GM19238 (cell line): ENCODE results near the gene RBM38.
A peak's percentile ranks its signal among the peaks of the same experiment; 100 is the strongest.

Experiments used
- DNase-seq: peaks from one replicate; pipeline ENCODE4 v3.0.0; 2011; ENCODE audit warnings: low spot score; ENCODE audit not compliant: insufficient read length

Gene RBM38

DNA sequence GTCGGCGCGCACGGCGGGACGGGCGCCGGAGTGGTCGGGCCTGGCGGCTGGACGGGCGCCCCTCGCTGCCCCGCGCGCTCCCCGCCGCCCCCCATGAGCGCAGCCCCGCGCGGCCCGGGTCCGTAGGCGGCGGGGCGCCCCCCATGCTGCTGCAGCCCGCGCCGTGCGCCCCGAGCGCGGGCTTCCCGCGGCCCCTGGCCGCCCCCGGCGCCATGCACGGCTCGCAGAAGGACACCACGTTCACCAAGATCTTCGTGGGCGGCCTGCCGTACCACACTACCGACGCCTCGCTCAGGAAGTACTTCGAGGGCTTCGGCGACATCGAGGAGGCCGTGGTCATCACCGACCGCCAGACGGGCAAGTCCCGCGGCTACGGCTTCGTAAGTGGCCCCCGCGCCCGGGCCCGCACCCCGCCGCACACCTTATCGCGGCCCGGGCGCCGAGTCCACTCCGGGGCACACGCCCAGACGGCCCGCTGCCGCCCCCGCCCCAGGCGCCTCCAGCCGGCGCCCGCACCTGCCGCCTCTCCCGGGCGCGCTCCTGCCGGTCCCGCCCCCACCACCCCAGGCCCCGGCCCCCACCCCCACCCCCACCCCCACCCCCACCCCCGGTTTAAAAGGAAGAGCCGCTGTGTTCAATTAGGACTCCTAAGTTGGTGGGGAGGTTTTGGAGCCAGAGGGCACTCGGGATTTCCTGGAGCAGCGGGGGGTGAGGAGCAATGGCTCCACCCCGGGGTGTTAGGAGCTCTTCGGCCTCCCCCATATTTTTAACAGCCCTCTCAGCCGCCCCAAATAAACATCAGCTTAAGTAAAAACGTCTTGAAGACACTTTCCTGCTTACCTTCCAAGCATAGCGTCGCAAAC, 474 bp downstream of the RBM38 start:
- DNase-seq, result no peak

DNA sequence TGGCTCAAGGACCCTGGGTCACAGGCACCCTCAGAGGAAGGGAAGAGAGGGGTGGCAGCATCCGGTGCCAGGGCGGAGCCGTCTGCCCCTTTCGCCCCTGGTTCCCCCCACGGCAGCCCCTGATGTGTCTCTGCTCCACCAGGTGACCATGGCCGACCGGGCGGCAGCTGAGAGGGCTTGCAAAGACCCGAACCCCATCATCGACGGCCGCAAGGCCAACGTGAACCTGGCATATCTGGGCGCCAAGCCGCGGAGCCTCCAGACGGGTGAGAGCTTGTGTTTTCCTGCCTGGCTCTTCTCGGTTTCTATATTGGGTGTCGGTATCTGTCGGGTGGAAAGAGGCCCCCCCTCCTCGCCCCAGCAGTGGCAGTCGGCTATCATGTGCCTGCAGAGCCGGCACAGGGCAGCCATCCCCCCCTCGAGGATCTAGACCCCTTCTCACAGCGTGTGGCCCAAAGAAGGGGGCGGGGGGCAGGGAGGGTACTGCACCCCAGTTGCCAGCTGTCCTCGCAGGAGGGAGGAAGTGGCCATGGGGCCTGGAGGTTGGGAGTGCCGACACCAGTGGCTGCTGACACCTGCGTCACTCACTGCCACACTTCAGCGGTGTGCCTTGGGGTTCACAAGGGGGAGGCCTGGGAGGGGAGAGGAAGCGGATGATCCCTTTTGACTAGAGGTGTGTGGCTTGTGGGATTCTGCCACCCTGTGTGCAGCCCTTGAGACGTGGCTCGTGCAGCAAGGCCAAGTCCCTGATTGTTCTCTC, 1.5 kb downstream of the RBM38 start:
- DNase-seq, result no peak

DNA sequence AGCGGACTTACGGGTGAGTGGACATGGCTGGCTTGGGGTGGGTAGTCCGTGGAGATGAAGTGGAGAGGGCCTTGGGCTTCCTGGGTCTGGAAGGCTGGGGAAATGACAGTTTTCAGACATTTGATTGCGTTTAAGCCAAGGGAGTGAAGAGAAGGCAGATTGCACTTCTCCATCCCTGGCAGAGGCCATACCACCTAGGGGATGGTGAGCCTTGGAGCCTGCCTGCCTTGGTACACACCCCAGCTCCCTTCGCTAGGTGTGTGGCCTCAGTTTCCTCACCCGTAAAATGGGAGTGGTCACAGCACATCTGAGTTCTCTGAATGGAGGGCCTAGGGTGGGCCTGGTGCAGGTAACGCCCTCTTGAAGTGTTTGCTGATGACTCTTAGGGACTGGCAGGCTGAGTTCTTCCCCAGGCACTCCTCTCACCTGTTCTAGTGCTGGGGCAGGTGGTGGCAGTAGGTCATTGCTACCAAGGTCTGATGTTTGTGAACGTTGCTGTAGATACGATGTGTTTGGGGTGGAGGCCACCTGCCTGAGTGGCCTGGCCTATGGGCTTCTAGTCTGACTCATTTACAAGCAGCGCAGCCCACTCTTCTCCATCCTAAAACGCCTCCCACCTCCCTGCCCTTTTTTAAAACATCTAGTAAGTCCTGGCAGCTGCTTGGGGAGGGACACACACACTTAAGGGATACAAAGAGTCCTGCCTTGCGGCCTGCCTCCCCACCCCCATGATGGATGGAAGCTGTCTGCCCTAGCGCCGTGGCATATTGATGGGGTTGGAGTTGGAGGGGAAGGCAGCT, 2.3 kb downstream of the RBM38 start:
- no peak for DNase-seq

DNA sequence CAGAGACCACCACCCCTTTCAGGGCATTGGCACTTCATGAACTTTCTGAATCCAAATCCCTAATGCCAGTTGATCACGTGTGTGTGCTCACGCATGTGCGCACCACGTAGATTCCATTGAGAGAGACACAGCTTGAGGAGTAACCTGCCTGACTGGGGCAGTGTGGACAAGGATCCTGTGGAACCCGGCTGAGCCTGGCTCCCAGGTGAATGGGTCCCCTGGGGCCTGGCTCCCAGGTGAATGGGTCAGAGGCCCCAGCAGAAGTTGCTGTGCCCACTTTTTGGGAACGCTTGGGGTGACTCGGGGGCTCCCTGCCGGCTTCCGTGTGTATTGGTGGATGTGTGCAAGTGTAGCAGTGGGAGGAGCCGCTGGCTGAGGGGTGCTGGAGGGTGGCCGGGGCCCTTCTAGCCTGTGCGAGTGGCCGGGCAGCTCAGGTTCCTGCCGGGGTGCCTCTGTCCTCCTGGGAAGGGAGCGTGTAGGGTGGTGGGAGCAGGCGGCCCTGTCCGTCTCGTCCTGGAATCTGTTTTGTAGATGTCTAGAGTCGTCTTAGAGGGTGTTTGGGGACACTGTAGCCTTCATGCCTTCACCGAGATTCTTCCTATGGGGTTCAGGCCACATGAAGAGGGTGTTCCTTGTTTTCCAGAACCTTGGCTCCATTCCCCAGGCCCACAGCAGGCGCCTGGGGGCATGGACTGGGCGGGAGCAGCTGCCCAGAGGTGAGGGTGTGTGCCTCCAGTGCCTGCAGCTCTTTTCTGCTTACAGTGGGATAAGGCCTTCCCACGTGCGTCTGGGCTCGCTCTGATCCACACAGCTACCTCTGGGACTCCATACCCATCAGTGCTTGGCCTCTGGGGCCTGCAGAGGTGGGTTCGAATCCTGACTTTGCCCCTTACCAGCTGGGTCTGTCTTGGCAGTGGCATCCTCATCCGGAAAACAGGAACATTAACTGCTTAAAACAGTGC, 3.2 kb downstream of the RBM38 start:
- no peak for DNase-seq

DNA sequence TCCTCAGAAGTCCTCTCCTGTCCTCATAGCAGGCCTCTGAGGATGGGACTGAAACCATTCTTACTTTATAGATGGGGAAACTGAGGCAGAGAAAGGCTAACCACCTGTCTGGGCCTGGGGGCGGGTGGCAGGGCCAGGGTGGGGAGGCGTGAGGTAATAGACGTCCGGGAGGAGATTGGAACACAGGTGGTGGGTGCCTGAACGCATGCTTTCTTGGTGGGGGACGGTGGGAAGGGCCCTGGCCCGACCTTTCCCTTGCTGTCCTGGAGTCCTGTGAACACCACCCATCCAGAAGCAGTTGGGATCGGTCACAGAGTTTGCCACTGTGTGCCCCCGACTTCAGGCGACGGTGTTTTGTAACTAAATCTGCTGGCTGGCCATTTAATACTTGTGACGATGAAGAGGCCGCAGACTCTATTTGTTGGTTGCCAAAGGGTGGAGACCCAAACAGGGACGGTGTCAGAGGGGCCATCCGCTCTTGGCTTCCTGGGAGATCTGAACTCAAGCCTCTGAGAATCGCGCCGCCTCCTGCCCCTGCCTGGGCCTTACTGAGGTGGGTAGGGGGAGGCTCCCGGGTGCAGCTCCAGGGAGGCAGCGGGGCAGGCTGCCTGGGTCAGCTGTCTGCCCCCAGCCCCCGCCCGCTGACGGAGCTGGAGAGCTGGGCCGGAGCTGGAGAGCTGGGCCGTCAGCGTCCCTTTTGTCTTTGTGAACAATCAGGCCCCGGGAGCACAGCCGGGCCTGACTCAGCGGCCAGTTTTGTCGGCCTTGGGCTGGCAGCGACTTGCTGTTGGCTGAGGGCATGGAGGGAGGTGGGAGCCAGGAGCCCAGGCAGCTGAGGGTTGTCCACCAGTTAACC, 4.1 kb downstream of the RBM38 start:
- no peak for DNase-seq

DNA sequence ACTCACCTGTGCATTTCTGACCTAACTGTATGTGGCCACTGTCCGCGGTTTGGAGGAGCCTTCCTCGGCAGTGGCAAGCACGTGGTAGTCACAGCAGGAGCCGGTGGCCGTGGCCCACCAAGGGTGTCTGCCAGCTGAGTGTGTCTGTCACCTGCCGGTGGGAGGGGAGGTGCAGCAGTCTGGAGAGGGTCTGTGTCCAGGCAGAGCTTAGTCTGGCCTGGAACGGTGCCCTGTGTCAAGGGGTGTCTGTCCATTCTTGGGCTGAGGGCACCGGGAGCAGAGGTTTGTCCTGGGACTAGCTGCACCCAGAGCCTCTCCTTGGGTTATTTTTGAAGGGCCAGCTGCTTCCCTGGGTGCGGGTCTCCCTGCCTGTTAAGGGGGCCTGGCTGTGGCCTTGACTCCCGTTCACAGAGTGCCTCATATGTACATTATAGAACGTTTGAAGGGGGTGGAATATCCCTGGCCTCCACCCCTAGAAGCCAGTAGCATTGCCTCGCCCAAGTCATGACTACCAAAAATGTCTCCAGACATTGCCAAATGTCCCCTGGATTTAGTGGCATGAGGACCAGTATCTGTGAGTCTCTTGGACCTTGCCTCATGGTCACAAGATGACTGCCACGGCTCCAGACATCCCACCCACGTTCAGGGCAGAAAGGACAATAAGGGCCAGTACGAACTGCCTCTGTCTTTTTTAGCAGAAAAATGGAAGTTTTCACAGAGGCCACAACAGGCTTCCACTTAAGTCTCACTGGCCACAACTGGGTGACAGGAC, 5.2 kb downstream of the RBM38 start:
- DNase-seq, result no peak

DNA sequence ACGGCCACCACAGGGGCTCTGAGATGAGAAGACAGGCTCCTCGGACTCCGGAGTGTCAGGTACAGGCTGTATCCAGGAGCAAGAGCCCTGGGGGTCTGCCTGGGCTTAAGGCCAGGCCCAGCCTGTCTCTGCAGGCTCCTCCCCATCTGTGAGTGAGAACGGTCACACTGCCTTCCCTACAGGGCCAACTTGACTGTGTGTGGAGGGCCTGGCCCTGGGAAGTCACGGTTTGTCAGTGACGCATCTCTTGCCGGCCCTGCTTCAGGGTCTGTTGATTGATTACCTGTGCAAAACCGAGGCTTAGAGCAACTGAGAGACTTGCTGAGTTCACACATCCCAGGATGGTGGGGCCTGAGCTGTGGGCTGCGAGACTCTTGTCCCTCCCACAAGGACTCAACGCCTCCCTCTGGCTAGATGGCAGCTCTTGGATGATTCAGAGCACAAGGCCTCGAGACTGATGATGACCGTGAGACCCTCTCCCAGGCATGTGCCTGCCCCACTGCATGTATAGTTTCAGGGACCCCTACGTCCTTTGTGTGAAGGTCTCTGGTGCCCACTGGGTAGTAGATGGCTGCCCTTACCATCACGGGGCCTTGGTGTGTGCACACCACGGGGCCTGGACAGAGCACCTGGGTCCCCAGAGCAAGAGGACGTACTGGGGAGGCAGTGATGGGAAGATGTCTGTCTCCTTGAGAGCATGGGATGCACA, 5.9 kb downstream of the RBM38 start:
- no peak for DNase-seq

DNA sequence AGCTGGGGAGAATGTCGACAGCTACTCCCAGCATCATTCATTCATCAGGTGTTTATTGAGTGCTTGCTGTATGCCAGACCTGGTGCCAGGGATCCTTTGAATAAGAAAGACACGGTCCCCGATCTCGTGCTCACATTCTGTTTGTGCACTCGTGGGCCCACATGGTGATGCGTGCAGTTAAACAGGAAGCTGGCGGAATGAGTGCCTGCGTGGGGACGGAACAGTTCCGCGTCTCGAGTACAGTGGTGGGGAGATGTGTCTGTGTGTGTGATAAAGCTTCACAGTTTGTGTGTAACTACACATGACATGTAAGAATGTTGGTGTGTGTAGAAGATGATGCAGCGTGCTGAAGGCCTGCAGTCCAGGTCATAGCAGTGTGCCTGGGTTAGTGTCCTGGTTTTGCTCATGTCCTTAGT, 6.5 kb downstream of the RBM38 start:
- no peak for DNase-seq

DNA sequence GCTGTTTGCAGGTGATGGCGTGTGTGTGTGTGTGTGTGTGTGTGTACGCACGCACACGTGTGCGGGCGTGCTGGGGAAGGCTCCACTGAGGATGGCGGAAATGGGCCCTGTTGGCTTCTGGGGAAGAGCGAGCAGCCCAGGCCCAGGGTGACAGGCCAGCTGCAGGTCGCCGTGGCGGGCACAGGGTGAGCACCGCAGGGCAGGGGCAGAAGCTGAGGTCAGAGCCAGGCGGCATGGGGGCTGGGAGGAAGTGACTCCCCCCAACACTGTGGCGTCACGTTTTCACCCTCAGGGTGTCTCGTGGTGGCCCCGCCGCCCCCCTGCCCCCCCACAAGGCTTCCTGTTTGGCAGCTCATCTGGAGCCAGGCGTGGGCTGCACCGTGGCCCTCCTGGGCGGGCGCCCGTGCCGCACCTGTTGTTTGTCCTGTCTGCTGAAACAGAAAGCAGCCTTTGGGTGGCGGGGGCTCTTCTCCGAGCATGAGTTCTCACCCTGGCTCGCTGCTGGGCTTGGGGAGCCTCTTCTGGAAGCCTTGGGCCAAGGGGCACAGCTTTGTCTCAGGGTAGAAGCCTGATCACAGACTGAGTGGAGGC, 7.1 kb downstream of the RBM38 start:
- peak; percentile 81 for DNase-seq

DNA sequence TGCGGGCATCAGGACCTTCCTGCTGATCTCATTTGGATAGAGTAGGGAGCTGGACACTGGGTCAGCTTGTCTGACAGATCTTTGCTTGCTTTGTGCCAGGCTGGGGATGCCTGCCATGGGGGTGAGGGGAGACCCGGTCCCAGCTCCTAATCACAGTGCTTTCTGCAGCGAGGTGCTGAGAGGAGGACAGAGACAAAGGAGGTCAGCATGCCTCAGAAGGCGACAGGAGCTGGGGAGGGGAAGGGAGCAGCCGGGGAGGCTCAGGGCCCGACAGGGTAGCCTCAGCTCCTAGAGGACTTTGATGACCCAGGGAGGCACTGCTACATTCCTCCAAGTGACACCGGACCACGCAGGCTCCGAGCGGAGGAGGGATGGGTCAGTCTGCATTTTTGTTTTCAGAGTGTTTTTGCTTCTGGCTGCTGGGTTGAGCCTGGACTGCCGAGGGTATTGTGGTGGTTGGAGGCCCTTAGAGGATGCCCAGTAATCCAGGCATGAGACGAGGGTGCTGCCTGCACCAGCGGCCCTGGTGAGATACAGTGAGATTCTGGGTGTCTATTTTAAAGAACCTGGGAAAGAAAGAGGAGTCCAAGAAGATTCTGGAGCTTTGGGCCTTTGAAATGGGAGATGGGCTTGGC, 7.8 kb downstream of the RBM38 start:
- no peak for DNase-seq

DNA sequence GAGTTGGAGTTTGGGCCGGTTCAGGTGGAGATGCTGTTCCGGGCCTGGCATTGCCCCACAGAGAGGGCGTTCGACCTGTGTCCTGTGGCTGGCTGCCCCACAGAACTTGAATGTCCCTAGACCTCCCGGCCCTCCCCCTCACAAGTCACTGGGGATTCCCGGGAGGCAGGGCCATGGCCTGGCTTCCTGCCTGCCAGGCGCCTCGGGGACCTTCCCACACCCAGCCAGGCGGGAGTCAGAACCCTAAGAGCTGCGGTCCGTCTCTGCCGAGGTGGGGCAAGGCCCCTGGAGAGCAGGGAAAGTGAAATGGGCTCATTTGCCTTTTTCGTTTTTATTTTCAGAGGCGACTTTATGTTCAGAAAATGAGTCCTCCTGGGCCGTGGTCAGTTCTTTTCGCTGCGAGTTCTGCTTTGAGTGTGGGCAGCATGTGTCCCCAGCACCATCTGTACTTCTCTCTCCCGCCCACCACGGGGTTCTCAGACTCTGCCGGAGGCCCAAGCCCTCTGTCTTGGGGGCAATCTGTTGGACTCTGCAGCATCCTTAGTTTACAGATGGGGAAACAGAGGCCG, 8.5 kb downstream of the RBM38 start:
- peak; percentile 84 for DNase-seq

DNA sequence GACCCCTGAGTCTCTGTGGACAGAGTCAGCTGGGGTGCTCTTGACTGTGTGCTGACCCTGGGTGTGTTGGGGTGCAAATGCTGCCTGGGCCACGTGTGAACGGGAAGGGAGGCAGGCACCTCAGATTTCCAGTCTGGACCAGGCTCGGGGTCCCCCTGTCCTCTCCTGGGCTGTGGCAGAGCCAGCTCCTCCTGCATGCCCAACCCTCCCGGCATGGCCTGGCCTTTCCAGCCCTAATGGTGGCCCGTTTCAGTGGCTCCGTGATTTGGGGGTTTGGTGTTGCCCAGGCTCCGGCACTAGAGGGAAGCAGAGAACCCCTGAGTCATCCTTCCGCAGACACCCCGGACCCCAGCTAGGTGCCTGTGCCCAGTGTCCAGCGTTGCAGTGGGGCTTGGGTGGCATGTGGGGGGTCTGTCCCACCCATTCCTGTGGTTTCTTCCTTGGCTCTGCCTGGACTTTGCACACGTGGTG, 9.1 kb downstream of the RBM38 start:
- DNase-seq, result no peak

DNA sequence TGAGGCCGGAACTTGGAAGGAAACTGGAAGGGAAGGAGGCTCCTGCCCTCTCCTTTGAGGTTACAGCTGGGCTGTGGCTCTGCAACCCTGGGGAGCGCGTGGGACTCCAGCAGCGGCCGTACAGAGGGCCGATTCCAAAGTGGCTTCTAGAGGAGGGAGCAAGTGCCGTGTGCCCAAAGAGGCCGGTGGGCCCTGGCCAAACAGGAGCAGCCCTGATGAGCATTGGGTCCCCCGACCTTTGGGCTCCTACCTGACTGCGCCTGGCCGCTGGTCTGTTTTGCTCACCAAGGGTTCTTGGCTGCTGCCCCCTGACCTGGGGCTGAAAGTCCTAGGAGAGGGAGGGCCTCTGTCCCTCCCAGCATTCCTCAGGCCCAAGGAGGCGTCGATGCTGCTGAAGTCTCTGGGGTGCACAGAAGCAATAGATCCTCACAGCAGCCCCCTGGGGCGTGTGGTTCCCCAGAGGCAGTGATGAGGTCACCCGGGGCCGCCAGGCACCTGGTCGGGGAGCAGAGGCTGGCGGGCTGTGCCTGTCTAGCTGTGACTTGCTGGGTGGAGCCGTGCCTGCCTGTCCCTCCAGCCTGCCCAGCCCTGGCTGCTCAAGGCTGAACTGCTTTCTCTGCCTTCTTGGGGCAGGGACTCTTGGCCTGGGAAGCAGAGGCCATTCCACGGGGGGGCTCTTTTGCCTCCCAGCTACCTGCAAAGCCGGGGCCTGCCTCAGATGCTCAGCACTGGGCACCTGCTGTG, 9.8 kb downstream of the RBM38 start:
- peak; percentile 75 for DNase-seq

DNA sequence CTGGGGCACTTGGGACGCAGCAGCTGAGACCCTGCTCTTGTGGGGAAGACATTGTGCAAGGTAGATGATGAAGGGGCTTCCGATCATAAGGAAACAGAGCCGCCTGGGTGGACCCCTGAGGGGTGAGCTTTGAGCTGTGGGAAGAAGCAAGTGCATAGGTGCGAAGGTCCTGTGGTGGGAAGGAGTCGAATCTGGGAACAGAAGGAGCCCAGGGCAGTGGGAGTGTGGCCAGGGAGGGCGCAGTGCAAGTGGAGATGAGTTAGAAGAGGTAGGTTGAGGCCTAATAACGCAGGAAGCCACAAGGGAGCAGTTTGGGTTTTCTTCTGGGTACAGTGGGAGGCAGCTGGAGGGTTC, 10.3 kb downstream of the RBM38 start:
- DNase-seq, result no peak

DNA sequence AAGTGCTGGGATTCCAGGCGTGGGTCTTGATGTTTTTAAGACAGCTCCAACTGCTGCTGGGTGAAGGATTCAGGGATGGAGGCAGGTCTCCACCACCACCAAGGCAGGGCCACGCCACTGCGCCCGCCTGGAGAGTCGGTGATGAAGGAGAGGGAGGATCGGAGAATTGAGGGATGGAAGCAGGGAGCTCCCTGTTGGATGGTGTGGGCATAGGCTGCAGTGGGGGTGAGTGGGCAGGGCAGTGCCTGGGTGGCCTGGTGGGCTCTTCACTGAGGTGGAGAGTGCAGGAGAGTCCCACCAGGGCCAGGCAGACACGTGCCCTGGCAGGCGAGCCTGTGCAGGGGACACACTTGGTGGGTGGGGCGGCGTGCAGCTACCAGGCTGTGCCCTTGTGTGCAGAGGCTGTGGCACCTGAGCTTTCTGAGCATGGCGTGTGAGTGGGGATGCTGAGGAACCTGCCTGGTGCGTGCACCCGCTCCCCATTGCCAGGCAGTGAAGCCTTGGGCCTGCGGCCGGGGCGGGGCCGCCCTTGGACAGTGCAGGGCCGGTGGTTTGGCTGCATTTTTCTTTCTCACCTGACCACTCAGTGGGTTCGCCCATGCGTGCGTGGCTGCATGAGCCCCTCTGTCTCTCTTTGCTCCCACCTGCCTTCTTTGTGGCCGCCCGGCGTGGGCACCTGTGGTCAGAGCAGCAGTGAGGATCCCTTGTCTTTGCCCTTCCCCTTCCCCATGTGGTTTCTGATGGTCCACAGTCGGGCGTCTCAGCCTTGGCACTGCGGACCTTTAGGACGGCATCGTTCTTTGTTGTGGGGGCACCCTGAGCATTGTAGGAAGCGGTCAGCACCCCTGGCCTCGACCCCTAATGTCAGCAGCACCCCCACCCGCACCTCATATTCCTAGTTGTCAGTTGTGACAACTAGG, 11.3 kb downstream of the RBM38 start:
- DNase-seq, result no peak
